Jurkat, Clone E6-1 (cell line): ENCODE data around the gene TNNT1.
"Not testable (repeated sequence)": the region's sequence is repeated elsewhere in the genome, so short reads cannot be mapped to it uniquely, and the experiment has no call there.

Source experiments
- DNase-seq: peaks from one replicate; pipeline ENCODE4 v3.0.0-alpha.2; 2011; ENCODE audit warnings: low read depth, low spot score
- H3K4me3 ChIP-seq: 2 replicates; pipeline ENCODE4 v1.5.1; 2011; ENCODE audit warnings: mild to moderate bottlenecking, low read length, control low read depth, moderate library complexity

TNNT1 gene

DNA sequence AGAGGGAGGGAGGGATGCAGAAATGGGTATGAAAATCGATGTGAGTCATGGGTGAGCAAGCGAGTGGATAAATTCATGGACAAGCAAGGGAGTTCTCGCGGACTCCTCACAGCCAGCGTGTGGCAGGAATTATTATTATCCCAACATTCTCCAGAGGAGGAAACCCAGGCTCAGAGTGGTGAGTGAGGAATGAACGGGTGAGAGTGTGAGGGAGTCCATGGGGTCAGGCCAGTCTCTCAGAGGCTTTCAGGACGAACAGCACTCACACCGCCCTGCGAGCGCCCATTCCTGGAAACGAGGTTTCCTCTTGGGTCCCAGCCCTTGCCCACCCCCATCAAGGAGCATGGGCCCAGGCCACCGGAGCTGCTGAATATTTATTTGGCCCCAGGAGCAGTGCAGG lies 23.7 kb upstream of the TNNT1 start:
- H3K4me3 ChIP-seq: no peak overlapping the region
- no peak for DNase-seq

- H3K4me3 ChIP-seq, DNase-seq: not testable (repeated sequence)
Observed at GRCh38 chr19:55172318-55172717, 23.3 kb upstream of the TNNT1 start.

DNA sequence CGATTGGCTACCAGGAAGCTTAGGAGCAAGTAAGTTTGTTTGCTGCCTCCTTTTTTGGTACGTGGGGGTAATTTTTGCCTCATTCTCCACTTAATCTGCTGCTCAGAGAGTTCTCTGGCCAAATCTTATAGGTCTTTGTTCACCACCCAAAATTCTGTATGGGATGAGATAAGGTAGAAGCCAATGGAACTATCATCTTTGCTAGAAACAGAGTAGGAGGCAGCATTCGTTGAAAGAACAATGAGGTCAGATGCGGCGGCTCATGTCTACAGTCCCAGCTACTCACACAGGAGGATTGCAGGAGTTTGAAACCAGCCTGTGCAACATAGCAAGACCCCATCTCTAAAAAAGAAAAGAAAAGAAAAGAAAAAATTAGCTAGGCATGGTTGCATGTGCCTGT lies 22.4 kb upstream of the TNNT1 start:
- DNase-seq: no peak
- no peak overlapping the region for H3K4me3 ChIP-seq

GRCh38 chr19:55169136-55169535 lies 20.1 kb upstream of the TNNT1 start:
- DNase-seq: no peak
- H3K4me3 ChIP-seq: no peak overlapping the region

DNA sequence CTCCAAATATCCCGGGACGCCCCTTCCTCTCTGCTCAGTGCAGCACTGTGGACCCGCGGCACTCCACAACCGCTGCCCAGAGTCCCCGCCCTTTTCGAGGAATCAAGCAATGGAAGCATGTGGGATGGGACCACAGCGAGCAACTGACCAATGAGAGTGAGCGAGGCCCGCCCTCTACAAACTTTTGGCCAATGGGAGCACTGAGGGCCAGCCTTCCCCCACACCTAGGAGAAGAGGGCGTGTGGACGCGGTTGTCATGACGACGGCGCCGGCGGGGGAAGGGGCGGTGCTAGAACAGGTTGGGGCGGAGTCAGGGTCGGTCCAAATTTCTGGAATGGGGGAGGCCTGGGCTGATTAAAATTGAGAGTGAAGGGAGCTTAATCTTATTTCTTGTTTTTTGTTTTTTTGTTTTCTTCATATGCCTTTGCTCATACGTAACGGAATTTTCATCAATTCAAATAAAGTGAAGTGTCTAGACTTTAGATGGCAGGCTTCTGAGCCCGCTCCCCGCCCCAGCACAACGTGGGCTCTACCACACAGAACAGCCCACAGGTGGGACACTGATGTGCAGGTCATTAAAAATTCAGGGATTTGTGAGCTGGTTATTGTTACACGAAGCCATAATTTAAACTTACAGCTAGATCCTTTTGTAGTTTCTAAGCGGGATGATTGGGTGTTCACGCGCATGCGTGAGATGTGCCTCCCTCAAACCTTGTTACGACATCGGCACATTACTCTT lies 17.7 kb upstream of the TNNT1 start, which contains the start of gene DNAAF3:
Gene DNAAF3, minus strand, starts transcription at position 84 of the 739 bp plus-strand sequence. CDS start 200 bp downstream, outside the sequence.
- peak within 1 kb of the TSS; percentile 61 for H3K4me3 ChIP-seq
- peak; percentile 97 for DNase-seq

DNA sequence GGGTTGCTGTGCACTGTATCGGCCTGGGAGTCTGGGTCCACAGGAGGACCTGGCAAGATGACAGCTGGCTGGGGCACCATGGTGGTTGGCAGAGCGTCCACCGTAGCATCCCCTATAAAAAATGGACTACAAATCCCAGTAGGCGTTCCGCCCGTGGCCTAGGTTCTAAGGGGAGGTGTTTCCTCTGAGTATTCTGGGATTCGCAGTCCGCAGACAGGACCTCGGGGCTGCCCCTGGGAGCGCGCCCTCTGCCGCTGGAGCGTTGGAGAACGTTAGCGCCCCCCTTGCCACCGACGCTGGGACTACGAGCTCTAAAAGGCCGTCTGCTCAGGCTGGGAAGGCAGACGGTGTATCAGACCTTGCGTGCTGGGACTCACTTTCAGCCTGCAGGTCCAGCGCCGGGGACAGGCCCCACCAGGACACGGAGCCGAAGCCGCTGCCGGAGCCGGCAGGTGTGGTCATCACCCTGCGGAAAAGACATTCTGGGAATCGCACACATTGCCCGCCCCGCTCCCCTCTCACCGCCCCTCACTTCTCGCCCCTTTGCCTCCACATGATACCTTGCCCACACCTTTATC lies 17.0 kb upstream of the TNNT1 start:
- peak overlapping the region; percentile 61 for H3K4me3 ChIP-seq
- no peak for DNase-seq

- no peak for DNase-seq
- no peak overlapping the region for H3K4me3 ChIP-seq
Observed at GRCh38 chr19:55161571-55162322, 12.7 kb upstream of the TNNT1 start.

GRCh38 chr19:55160986-55161365 lies 12.0 kb upstream of the TNNT1 start:
- no peak overlapping the region for H3K4me3 ChIP-seq
- no peak for DNase-seq

- H3K4me3 ChIP-seq: no peak overlapping the region
- DNase-seq: peak; percentile 82
Observed at GRCh38 chr19:55160128-55160985, 11.4 kb upstream of the TNNT1 start.

GRCh38 chr19:55158848-55159749 lies 10.1 kb upstream of the TNNT1 start:
- DNase-seq: no peak
- no peak overlapping the region for H3K4me3 ChIP-seq

- DNase-seq: no peak
- H3K4me3 ChIP-seq: no peak overlapping the region
Observed at GRCh38 chr19:55158423-55158822, 9.4 kb upstream of the TNNT1 start.

GRCh38 chr19:55157064-55157908 lies 8.3 kb upstream of the TNNT1 start, which contains the start of gene TNNI3:
TSS of gene TNNI3 (minus strand) at chr19:55157732. CDS start at chr19:55157589, 143 bp downstream.
- H3K4me3 ChIP-seq: no peak within 1 kb of the TSS
- no peak for DNase-seq

DNA sequence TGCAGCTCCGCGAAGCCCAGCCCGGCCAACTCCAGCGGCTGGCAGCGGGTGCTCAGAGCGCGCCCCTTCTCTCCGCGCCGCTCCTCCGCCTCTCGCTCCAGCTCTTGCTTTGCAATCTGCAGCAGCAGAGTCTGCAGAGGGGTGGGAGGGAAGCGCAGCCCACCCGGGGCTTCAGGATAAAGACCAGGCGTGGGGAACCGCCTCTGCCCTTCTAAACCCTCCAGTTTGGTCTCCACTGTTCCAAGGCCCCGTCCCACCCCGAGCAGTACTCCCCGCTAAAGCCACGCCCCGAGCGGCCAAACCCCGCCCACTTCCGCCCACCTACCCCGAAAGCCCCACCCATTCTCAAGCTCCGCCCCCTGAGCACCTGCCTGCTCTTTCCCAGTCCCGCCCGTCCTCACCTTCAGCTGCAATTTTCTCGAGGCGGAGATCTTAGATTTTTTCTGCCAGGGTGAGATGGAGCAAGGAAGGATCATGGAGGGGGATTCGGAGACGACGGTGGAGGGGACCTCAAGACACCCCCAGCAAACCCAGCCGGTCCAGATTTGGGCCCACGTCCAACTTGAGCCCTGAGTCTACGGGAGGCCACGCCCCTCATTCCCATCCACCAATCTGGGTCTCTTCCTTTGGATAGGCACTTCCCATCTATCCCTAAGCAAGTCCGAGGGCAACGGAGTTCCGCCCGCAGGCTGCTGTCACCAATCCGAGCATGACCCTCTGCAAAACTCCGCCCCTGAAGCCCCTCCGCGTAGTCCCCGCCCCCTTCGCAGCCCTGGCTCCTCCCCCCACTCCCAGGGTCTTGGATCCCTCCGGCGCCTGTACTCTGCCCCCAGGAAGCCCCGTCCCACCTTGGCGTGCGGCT lies 7.4 kb upstream of the TNNT1 start:
- DNase-seq: no peak
- H3K4me3 ChIP-seq: no peak overlapping the region

- not testable (repeated sequence) for H3K4me3 ChIP-seq, DNase-seq
Observed at GRCh38 chr19:55155784-55156183, 6.8 kb upstream of the TNNT1 start.

- peak; percentile 74 for DNase-seq
- H3K4me3 ChIP-seq: no peak overlapping the region
Observed at GRCh38 chr19:55153652-55154264, 4.8 kb upstream of the TNNT1 start.

DNA sequence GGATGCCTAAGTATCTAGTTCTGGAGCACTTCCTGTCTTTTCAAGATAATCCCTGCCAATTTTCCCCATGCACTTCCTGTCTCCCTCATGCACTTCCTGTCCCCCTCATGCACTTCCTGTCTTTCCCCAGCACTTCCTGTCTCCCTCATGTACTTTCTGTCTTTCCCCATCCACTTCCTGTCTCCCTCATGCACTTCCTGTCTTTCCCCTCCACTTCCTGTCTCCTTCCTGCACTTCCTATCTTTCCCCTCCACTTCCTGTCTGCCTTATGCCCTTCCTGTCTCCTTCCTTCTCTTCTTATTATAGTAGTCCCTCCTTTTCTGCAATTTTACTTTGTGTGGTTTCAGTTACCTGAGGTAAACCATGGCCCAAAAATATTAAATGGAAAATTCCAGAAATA lies 3.0 kb upstream of the TNNT1 start:
- DNase-seq: peak; percentile 61
- no peak overlapping the region for H3K4me3 ChIP-seq
